Activated CD8-positive, alpha-beta memory T cell treated with anti-CD3 and anti-CD28 coated beads, Interleukin-2, amount 10 ng/mL, durations not matched to agents 7 days and 5 days (primary cell): ENCODE measurements around the gene ADAMTS9. TPM values are rescaled to one million over a fixed set of nuclear protein-coding genes. Genes with fewer than 3 reads are reported as not detected.

ENCODE experiments used
- ATAC-seq: fragments of 150-1000 bp; cut with Tn5 transposase; one replicate; pipeline ENCODE4 v1.10.0; 2021; ENCODE audit warnings: moderate library complexity
- CTCF ChIA-PET: fragments of 350-600 bp; sonication (Branson Sonifier 250); formaldehyde crosslinking; loops from one replicate; lab custom pipeline; 2021; ENCODE audit warnings: antibody characterized with exemption; lab: Charles Lee
- DNase-seq: peaks from one replicate; pipeline ENCODE4 v3.0.0-alpha.2; 2020
- H3K27ac Mint-ChIP-seq: one replicate; pipeline ENCODE4 v1.8.0; 2021; ENCODE audit warnings: mild to moderate bottlenecking, mixed read lengths
- H3K27me3 Mint-ChIP-seq: one replicate; pipeline ENCODE4 v1.8.0; 2021; ENCODE audit warnings: mixed read lengths
- H3K36me3 Mint-ChIP-seq: one replicate; pipeline ENCODE4 v1.8.0; 2021; ENCODE audit warnings: mild to moderate bottlenecking, mixed read lengths
- H3K4me1 Mint-ChIP-seq: one replicate; pipeline ENCODE4 v1.8.0; 2021; ENCODE audit warnings: mixed read lengths
- H3K4me3 Mint-ChIP-seq: one replicate; pipeline ENCODE4 v1.8.0; 2021; ENCODE audit warnings: mild to moderate bottlenecking, moderate library complexity, mixed read lengths
- H3K9me3 Mint-ChIP-seq: one replicate; pipeline ENCODE4 v1.8.0; 2022; ENCODE audit warnings: low read depth, mixed read lengths
- total RNA-seq, 2 experiments: library from RNA; stranded (reverse); gene quantifications; one replicate each; pipeline ENCODE4 v1.2.3, GENCODE V29; 2021

Gene ADAMTS9
- total RNA-seq, 2 experiments from 2014 or later = not detected

- no peak for ATAC-seq
- Mint-ChIP-seq H3K4me1 (no peaks in the 10 kb centered on the region), H3K4me3 (no peak overlapping the region), H3K27ac (no peak overlapping the region), H3K36me3 (no peaks in the 10 kb centered on the region), H3K9me3 (peaks cover 2% of the 10 kb centered on the region), H3K27me3 (no peaks in the 10 kb centered on the region)
- no peak for DNase-seq
- CTCF ChIA-PET = no interaction called here
These were observed 11.0 kb downstream of the ADAMTS9 start for GRCh38 chr3:64676831-64677230.

DNA sequence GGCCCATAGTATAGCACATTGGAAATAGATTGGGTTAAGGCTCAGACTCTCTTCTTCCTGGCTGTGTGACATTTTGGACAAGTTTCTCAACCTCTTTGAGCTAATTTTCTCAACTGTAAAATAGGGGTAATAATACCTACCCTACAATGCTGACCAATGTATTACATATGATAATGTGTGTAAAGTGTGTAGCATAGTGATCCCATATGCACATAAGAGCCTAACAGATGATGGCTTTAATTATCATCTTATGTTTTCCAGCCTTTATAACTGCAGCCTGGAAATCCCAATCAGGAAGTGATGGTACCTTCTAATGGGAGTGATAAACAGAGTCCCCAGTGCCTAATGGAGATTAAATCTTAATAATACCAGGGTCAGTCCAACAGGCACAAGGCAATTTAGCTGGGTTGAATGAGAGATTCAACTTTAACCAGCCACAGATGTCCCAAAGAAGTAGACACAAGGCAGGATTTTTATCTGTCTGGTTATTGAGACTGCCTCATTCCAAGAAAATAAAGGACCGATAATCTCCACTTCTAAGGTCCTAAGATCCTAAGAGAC is 12.0 kb downstream of the ADAMTS9 start:
- Mint-ChIP-seq H3K36me3 (no peaks in the 10 kb centered on the region), H3K27me3 (no peaks in the 10 kb centered on the region), H3K4me1 (no peaks in the 10 kb centered on the region), H3K27ac (no peak overlapping the region), H3K4me3 (no peak overlapping the region), H3K9me3 (peaks cover 2% of the 10 kb centered on the region)
- CTCF ChIA-PET = no interaction called here
- no peak for DNase-seq
- ATAC-seq = no peak

DNA sequence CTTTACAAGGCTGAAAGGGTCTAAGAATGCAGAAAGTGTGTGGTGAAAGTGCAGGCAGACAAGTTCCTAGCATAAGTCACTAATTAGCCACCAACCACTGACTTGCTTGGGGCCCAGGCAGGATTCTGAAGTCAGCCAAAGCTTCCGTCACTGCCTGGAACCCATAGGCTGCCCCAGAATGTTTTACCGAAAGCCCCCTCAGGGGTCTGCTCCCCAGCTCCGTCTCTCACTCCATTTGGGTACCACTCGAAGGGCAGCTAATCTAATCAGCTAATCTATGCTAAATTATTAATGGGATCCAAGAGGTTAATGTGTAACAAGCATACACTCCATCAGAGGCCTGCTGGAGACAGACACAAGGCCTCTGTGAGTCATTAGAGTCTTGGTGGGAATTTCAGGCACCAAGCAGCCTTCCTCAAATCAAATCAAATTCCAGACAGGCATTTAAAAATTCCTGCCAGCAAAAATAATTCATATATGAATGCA is 13.2 kb downstream of the ADAMTS9 start:
- ATAC-seq (no peak), DNase-seq (no peak)
- Mint-ChIP-seq H3K36me3 (no peaks in the 10 kb centered on the region), H3K9me3 (peaks cover 2% of the 10 kb centered on the region), H3K27me3 (no peaks in the 10 kb centered on the region), H3K4me3 (no peak overlapping the region), H3K4me1 (no peaks in the 10 kb centered on the region), H3K27ac (no peak overlapping the region)
- CTCF ChIA-PET = no interaction called here

GRCh38 chr3:64673159-64673715 is 14.6 kb downstream of the ADAMTS9 start:
- H3K27ac Mint-ChIP-seq = no peak overlapping the region
- no peaks in the 10 kb centered on the region for H3K36me3 Mint-ChIP-seq
- DNase-seq = no peak
- H3K9me3 Mint-ChIP-seq = peaks cover 2% of the 10 kb centered on the region
- H3K27me3 Mint-ChIP-seq = no peaks in the 10 kb centered on the region
- no peaks in the 10 kb centered on the region for H3K4me1 Mint-ChIP-seq
- no peak overlapping the region for H3K4me3 Mint-ChIP-seq
- no peak for ATAC-seq
- CTCF ChIA-PET = no interaction called here

GRCh38 chr3:64668582-64669510 is 19.0 kb downstream of the ADAMTS9 start:
- Mint-ChIP-seq H3K27ac (no peak overlapping the region), H3K4me3 (no peak overlapping the region), H3K4me1 (no peaks in the 10 kb centered on the region), H3K27me3 (no peaks in the 10 kb centered on the region), H3K36me3 (no peaks in the 10 kb centered on the region), H3K9me3 (no peaks in the 10 kb centered on the region)
- CTCF ChIA-PET = no interaction called here
- ATAC-seq (no peak), DNase-seq (no peak)

DNA sequence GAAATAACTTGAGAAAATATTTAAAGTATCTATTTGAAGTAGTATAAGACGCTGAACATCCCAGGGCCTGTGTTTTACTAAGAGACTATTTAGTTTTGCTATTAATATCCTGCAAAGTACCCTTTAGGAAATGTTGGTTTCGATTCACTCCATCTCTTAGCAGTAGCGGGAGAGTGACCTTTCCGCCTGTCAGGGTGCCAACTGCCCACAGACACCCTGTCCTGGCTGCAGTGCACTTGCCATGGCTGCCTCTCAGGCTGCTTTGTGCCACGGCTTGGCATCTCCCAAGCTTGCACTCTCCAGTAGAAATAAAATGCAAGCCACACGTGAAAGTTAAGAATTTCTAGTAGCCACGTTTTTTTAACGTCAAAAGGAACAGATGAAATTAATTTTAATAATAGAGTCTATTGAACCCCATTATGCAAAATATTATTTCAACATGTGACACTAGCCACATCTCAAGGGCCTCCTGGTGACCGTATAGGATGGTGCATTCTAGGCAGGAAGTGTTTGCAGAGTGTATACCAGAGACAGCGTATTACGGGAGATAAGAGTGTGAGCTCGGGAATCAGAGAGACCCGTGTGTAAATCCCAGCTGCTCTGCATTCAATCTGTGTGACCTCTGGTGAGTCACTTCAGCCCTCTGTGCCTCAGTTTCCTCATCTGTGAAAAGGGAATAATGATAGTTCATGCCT is 19.8 kb downstream of the ADAMTS9 start:
- CTCF ChIA-PET = no interaction called here
- no peak for DNase-seq
- no peaks in the 10 kb centered on the region for H3K36me3 Mint-ChIP-seq
- H3K4me3 Mint-ChIP-seq = no peak overlapping the region
- no peaks in the 10 kb centered on the region for H3K4me1 Mint-ChIP-seq
- H3K27ac Mint-ChIP-seq = no peak overlapping the region
- no peaks in the 10 kb centered on the region for H3K9me3 Mint-ChIP-seq
- ATAC-seq = no peak
- no peaks in the 10 kb centered on the region for H3K27me3 Mint-ChIP-seq

DNA sequence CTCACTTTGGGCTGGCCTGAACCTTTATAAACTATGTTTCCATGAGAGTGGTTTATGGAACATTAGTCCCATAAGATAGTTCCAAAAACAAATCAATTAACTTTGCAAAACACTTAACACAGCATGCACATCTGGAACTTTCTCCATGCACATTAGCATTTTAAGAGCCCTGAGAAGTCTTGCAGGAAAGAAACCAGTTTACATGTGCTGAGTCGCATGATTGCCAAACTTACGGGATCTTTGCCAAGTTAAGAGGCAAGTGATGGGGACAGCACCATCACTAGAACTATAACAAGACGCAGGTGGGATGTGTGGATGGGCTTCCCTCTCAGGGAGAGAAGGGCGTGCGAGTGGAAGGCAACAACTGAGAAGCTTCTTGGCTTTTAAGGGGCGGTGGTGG is 20.7 kb downstream of the ADAMTS9 start:
- Mint-ChIP-seq H3K27me3 (no peaks in the 10 kb centered on the region), H3K27ac (no peak overlapping the region), H3K4me1 (no peaks in the 10 kb centered on the region), H3K9me3 (peaks cover 3% of the 10 kb centered on the region), H3K4me3 (no peak overlapping the region), H3K36me3 (no peaks in the 10 kb centered on the region)
- CTCF ChIA-PET = no interaction called here
- ATAC-seq = no peak
- no peak for DNase-seq

DNA sequence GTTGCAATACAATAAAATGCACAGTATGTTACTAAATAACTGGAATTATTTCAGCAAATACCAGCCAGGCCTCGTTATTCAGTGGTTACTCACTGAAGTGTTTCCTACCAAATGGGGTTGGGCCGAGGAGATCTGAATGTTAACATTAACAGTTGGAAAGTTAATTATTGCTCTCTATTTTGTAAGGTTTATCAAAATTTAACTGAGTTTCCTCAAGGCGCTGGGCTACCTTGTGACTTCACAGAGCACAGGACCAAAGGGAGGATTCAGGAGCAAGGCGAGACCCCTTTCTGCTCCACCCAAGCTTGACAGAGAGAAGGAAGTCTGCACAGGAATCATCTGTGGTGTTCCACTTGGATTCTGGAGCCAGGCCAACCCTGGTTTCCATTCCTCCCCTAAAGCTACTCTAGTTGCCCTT is 21.6 kb downstream of the ADAMTS9 start:
- H3K36me3 Mint-ChIP-seq = no peaks in the 10 kb centered on the region
- DNase-seq (no peak), ATAC-seq (no peak)
- H3K27me3 Mint-ChIP-seq = no peaks in the 10 kb centered on the region
- H3K4me3 Mint-ChIP-seq = no peak overlapping the region
- peaks cover 5% of the 10 kb centered on the region for H3K9me3 Mint-ChIP-seq
- CTCF ChIA-PET = no interaction called here
- no peak overlapping the region for H3K27ac Mint-ChIP-seq
- no peaks in the 10 kb centered on the region for H3K4me1 Mint-ChIP-seq

DNA sequence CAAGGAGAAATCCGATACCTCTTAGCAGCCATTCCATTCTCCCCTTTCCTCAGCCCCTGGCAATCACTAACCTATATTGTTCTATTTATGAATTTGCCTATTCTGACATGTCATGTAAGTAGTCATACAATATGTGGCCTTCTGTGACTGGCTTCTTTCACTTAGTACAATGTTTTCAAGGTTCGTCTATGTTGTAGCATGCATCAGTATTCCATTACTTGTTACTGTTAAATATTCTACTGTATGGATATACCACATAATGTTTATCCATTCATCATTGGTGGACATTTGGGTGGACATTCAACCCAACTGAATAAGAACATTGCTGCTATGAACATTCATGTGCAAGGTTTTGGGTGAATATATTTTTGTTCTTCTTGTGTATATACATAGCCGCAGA is 23.4 kb downstream of the ADAMTS9 start:
- peaks cover 8% of the 10 kb centered on the region for H3K9me3 Mint-ChIP-seq
- DNase-seq (no peak), ATAC-seq (no peak)
- H3K4me3 Mint-ChIP-seq = no peak overlapping the region
- no peaks in the 10 kb centered on the region for H3K36me3 Mint-ChIP-seq
- no peak overlapping the region for H3K27ac Mint-ChIP-seq
- no peaks in the 10 kb centered on the region for H3K4me1 Mint-ChIP-seq
- CTCF ChIA-PET = no interaction called here
- H3K27me3 Mint-ChIP-seq = no peaks in the 10 kb centered on the region

DNA sequence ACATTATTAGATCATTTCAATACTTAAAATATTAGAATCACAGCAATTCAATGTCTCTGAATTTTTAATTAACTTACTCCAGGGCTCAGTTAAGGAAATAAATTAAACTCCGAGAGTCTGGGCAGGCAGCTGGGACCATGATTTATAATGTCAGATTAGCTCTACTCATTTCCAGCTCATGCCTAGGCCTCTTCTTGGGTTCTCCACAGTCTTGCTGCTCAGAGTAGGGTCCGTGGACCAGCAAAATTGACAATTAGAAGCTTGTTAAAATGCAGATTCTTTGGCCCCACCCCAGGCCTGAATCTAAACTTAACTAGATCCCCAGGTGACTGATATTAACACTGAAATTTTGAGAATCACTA is 28.2 kb downstream of the ADAMTS9 start:
- H3K4me3 Mint-ChIP-seq = no peak overlapping the region
- H3K27me3 Mint-ChIP-seq = no peaks in the 10 kb centered on the region
- no peak for DNase-seq
- no peaks in the 10 kb centered on the region for H3K4me1 Mint-ChIP-seq
- no peak for ATAC-seq
- peaks cover 8% of the 10 kb centered on the region for H3K9me3 Mint-ChIP-seq
- CTCF ChIA-PET = no interaction called here
- H3K27ac Mint-ChIP-seq = no peak overlapping the region
- no peaks in the 10 kb centered on the region for H3K36me3 Mint-ChIP-seq

GRCh38 chr3:64658001-64658400 is 29.8 kb downstream of the ADAMTS9 start:
- CTCF ChIA-PET = no interaction called here
- no peaks in the 10 kb centered on the region for H3K4me1 Mint-ChIP-seq
- H3K27ac Mint-ChIP-seq = no peak overlapping the region
- no peak overlapping the region for H3K4me3 Mint-ChIP-seq
- H3K9me3 Mint-ChIP-seq = peaks cover 9% of the 10 kb centered on the region
- H3K27me3 Mint-ChIP-seq = no peaks in the 10 kb centered on the region
- H3K36me3 Mint-ChIP-seq = no peaks in the 10 kb centered on the region
- DNase-seq = no peak
- ATAC-seq = no peak

DNA sequence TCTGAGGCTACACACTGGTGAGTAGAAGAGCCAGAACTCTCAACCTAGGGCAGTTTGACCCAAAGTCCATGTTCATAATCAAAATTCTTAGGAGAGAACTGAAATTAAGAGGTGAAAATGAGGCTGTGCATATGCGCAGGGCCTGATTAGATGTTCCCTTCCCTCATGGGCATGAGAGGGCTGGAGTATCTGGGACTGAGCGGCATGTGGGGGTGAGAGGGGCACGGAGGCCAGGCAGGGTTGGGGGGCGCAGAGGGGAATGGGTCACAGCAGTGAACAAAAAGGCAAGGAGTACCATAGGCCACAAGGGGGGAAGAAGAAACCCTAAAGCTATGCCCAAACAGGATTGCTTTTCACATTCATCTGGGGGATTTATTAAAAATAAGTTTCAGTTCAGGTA is 31.3 kb downstream of the ADAMTS9 start:
- ATAC-seq (no peak), DNase-seq (no peak)
- no peaks in the 10 kb centered on the region for H3K27me3 Mint-ChIP-seq
- CTCF ChIA-PET = no interaction called here
- H3K4me3 Mint-ChIP-seq = no peak overlapping the region
- H3K36me3 Mint-ChIP-seq = no peaks in the 10 kb centered on the region
- peaks cover 4% of the 10 kb centered on the region for H3K9me3 Mint-ChIP-seq
- H3K27ac Mint-ChIP-seq = no peak overlapping the region
- no peaks in the 10 kb centered on the region for H3K4me1 Mint-ChIP-seq

- ATAC-seq = no peak
- Mint-ChIP-seq H3K4me1 (no peaks in the 10 kb centered on the region), H3K9me3 (peaks cover 4% of the 10 kb centered on the region), H3K27ac (no peak overlapping the region), H3K36me3 (no peaks in the 10 kb centered on the region), H3K4me3 (no peak overlapping the region), H3K27me3 (no peaks in the 10 kb centered on the region)
- CTCF ChIA-PET = no interaction called here
- no peak for DNase-seq
These were observed 32.6 kb downstream of the ADAMTS9 start for GRCh38 chr3:64655160-64655559.
